ENCODE measurements around the gene GPSM3. TPM values are rescaled to one million over a fixed set of nuclear protein-coding genes. Genes with fewer than 3 reads are reported as not detected.

GPSM3 gene
- polyA plus RNA-seq, 1 donor (not counting 4 experiments of a cell fraction or from before 2014, with no cell fraction given), result 3.6 TPM

- no peak for TF ChIP-seq CTCF (optimal IDR thresholded peaks at IDR 0.05 in 1 of 3, IDR thresholded peaks at IDR 0.05 in 1 of 3, conservative IDR thresholded peaks at IDR 0.05 in 1 of 3; ENCODE audit: extremely low read depth in 1 of 3, insufficient read depth in 2 of 3, low read length in 3 of 3)
- TF ChIP-seq EZH2 (IDR thresholded peaks at IDR 0.05; ENCODE audit: low read length), result no peak
- Histone ChIP-seq H3K4me2 (ENCODE audit: control insufficient read depth, extremely low read depth, insufficient read depth, low read depth, low read length) (no peak overlapping the region), H3K36me3 (ENCODE audit: control insufficient read depth in 2 of 2, extremely low read depth in 1 of 2, insufficient read depth in 2 of 2, low read length in 2 of 2) (no peaks in the 10 kb centered on the region), H3K27me3 (ENCODE audit: control insufficient read depth, extremely low read depth, insufficient read depth, low read length) (peaks cover 2% of the 10 kb centered on the region), H3K79me2 (ENCODE audit: control insufficient read depth, insufficient read depth, low read length) (no peaks in the 10 kb centered on the region), H3K4me3 (ENCODE audit: control insufficient read depth in 2 of 3, extremely low read depth in 1 of 3, insufficient read depth in 2 of 3, low read depth in 1 of 3, low read length in 3 of 3) (no peak overlapping the region), H2AFZ (ENCODE audit: control insufficient read depth, low read length) (no peak overlapping the region), H3K4me1 (ENCODE audit: control insufficient read depth, extremely low read depth, insufficient read depth, low read length) (no peaks in the 10 kb centered on the region), H3K9ac (ENCODE audit: control insufficient read depth, extremely low read depth, insufficient read depth, low read length) (no peak overlapping the region), H3K9me1 (ENCODE audit: control insufficient read depth, extremely low read depth, insufficient read depth, low read length) (no peaks in the 10 kb centered on the region), H3K9me3 (ENCODE audit: control insufficient read depth, low read depth, low read length) (no peaks in the 10 kb centered on the region), H4K20me1 (ENCODE audit: control insufficient read depth, extremely low read depth, insufficient read depth, low read length) (no peaks in the 10 kb centered on the region), H3K27ac (ENCODE audit: control insufficient read depth, insufficient read depth, low read length) (no peak overlapping the region)
- dilution Hi-C loops (cut with MboI; ENCODE audit: extremely low pct_ligation_motif_present, low sequenced_read_pairs), result no loop called here
- FAIRE-seq (no peak), DNase-seq (ENCODE audit: low read depth, low spot score) (no peak)
Measured at GRCh38 chr6:32239462-32239861, 47.0 kb upstream of the GPSM3 start.

DNA sequence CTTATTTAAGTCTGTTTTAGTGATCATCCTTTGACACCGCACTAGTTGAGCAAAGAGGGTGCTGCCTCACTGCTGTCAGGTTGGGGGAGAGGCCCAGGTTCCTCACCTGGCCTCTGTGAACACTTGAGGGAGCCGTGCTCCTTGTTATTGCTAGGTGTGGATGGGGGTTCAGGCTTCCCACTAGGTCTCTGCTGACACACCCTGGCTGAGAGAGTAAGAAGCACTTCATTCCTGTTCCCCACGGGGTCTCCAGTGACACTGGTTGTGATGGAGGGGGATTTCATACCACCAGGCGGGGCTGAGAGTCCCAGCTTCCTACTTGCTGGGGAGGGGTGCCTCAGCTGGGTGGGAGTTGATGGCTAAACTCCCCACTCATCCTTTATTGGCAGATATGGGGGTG lies 42.5 kb upstream of the GPSM3 start:
- TF ChIP-seq EZH2 (IDR thresholded peaks at IDR 0.05; ENCODE audit: low read length) (no peak), CTCF (optimal IDR thresholded peaks at IDR 0.05 in 1 of 3, IDR thresholded peaks at IDR 0.05 in 1 of 3, conservative IDR thresholded peaks at IDR 0.05 in 1 of 3; ENCODE audit: extremely low read depth in 1 of 3, insufficient read depth in 2 of 3, low read length in 3 of 3) (peak in 1 of 3 experiments; percentile 14)
- H4K20me1 ChIP-seq (ENCODE audit: control insufficient read depth, extremely low read depth, insufficient read depth, low read length), result no peaks in the 10 kb centered on the region
- DNase-seq (ENCODE audit: low read depth, low spot score) (no peak), FAIRE-seq (no peak)
- no peaks in the 10 kb centered on the region for H3K36me3 ChIP-seq (ENCODE audit: control insufficient read depth in 2 of 2, extremely low read depth in 1 of 2, insufficient read depth in 2 of 2, low read length in 2 of 2)
- no peaks in the 10 kb centered on the region for H3K27me3 ChIP-seq (ENCODE audit: control insufficient read depth, extremely low read depth, insufficient read depth, low read length)
- H3K4me3 ChIP-seq (ENCODE audit: control insufficient read depth in 2 of 3, extremely low read depth in 1 of 3, insufficient read depth in 2 of 3, low read depth in 1 of 3, low read length in 3 of 3), result no peak overlapping the region
- H3K9me3 ChIP-seq (ENCODE audit: control insufficient read depth, low read depth, low read length), result no peaks in the 10 kb centered on the region
- no peak overlapping the region for H3K27ac ChIP-seq (ENCODE audit: control insufficient read depth, insufficient read depth, low read length)
- H3K79me2 ChIP-seq (ENCODE audit: control insufficient read depth, insufficient read depth, low read length), result no peaks in the 10 kb centered on the region
- H3K9ac ChIP-seq (ENCODE audit: control insufficient read depth, extremely low read depth, insufficient read depth, low read length), result no peak overlapping the region
- H3K4me1 ChIP-seq (ENCODE audit: control insufficient read depth, extremely low read depth, insufficient read depth, low read length), result no peaks in the 10 kb centered on the region
- no peak overlapping the region for H2AFZ ChIP-seq (ENCODE audit: control insufficient read depth, low read length)
- H3K9me1 ChIP-seq (ENCODE audit: control insufficient read depth, extremely low read depth, insufficient read depth, low read length), result no peaks in the 10 kb centered on the region
- dilution Hi-C loops (cut with MboI; ENCODE audit: extremely low pct_ligation_motif_present, low sequenced_read_pairs), result no loop called here
- no peak overlapping the region for H3K4me2 ChIP-seq (ENCODE audit: control insufficient read depth, extremely low read depth, insufficient read depth, low read depth, low read length)
